A549 (cell line): ENCODE data around the gene PAFAH1B2.

ENCODE experiments used
- EP300 ChIP-seq, 2 experiments: fragments of >200 bp; sonication (Bioruptor Twin); formaldehyde crosslinking; IDR thresholded peaks; 2 replicates in 1 of 2; 3 replicates in 1 of 2; pipeline ENCODE4 v1.6.1; 2016 to 2017
- KDM1A ChIP-seq: fragments of 200-600 bp; sonication (generic); IDR thresholded peaks from 2 replicates; pipeline ENCODE4 v1.6.1; 2016; ENCODE audit warnings: low read depth, mild to moderate bottlenecking
- MYC ChIP-seq: IDR thresholded peaks from 2 replicates; pipeline ENCODE4 v1.6.1; 2012; ENCODE audit warnings: mild to moderate bottlenecking, inconsistent platforms, low read length, improper control_type of control experiment, borderline replicate concordance
- TF ChIP-seq, protein P1 (sequence below): fragments of >200 bp; sonication (Bioruptor Twin); formaldehyde crosslinking; IDR thresholded peaks from 3 replicates; pipeline ENCODE4 v1.6.1; 2016
- TF ChIP-seq, protein P2 (sequence below): fragments of >200 bp; sonication (Bioruptor Twin); formaldehyde crosslinking; IDR thresholded peaks from 3 replicates; pipeline ENCODE4 v1.5.1; 2016

DNA sequence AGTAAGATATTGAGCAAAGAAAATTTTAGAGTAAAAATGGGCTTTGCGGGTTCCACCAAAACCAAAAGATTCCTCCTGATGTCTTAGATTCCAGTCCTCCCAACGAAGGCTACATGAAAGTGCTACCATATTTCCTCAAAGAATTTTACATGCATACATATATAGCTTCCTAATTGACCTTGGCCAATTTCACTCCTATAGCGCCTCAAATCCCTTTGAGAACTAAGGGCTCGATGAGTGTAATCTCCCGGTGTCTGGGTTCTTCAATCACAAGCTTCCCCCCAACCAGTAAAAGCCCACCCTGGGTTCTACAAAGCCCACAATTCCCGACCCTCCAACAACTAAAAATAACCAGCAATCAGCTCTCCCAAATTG lies 47.1 kb upstream of the PAFAH1B2 start:
- TF ChIP-seq KDM1A: no peak
- TF ChIP-seq, protein P1, sequence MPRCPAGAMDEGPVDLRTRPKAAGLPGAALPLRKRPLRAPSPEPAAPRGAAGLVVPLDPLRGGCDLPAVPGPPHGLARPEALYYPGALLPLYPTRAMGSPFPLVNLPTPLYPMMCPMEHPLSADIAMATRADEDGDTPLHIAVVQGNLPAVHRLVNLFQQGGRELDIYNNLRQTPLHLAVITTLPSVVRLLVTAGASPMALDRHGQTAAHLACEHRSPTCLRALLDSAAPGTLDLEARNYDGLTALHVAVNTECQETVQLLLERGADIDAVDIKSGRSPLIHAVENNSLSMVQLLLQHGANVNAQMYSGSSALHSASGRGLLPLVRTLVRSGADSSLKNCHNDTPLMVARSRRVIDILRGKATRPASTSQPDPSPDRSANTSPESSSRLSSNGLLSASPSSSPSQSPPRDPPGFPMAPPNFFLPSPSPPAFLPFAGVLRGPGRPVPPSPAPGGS: no peak
- no peak for TF ChIP-seq EP300 (IDR thresholded peaks at IDR 0.05)
- TF ChIP-seq, protein P2, sequence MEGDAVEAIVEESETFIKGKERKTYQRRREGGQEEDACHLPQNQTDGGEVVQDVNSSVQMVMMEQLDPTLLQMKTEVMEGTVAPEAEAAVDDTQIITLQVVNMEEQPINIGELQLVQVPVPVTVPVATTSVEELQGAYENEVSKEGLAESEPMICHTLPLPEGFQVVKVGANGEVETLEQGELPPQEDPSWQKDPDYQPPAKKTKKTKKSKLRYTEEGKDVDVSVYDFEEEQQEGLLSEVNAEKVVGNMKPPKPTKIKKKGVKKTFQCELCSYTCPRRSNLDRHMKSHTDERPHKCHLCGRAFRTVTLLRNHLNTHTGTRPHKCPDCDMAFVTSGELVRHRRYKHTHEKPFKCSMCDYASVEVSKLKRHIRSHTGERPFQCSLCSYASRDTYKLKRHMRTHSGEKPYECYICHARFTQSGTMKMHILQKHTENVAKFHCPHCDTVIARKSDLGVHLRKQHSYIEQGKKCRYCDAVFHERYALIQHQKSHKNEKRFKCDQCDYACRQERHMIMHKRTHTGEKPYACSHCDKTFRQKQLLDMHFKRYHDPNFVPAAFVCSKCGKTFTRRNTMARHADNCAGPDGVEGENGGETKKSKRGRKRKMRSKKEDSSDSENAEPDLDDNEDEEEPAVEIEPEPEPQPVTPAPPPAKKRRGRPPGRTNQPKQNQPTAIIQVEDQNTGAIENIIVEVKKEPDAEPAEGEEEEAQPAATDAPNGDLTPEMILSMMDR: no peak
- no peak for TF ChIP-seq MYC
